ENCODE data around the gene HOMER1.

HOMER1 gene

GRCh38 chr5:79490323-79490936, 23.5 kb downstream of the HOMER1 start:
- in situ Hi-C loops (cut with MboI; ENCODE audit: low sequenced_read_pairs), result no loop called here

GRCh38 chr5:79489773-79490172, 24.2 kb downstream of the HOMER1 start:
- in situ Hi-C loops (cut with MboI; ENCODE audit: low sequenced_read_pairs), result no loop called here

GRCh38 chr5:79488775-79489174, 25.2 kb downstream of the HOMER1 start:
- in situ Hi-C loops (cut with MboI; ENCODE audit: low sequenced_read_pairs), result no loop called here

GRCh38 chr5:79488058-79488457, 25.9 kb downstream of the HOMER1 start:
- in situ Hi-C loops (cut with MboI; ENCODE audit: low sequenced_read_pairs), result no loop called here

GRCh38 chr5:79487251-79487650, 26.7 kb downstream of the HOMER1 start:
- in situ Hi-C loops (cut with MboI; ENCODE audit: low sequenced_read_pairs), result no loop called here

- in situ Hi-C loops (cut with MboI; ENCODE audit: low sequenced_read_pairs), result no loop called here
These were observed 27.8 kb downstream of the HOMER1 start for GRCh38 chr5:79486116-79486515.

GRCh38 chr5:79484731-79485130, 29.2 kb downstream of the HOMER1 start:
- in situ Hi-C loops (cut with MboI; ENCODE audit: low sequenced_read_pairs), result no loop called here

GRCh38 chr5:79481574-79481973, 32.4 kb downstream of the HOMER1 start:
- in situ Hi-C loops (cut with MboI; ENCODE audit: low sequenced_read_pairs), result no loop called here

- in situ Hi-C loops (cut with MboI; ENCODE audit: low sequenced_read_pairs), result no loop called here
These were observed 32.9 kb downstream of the HOMER1 start for GRCh38 chr5:79480991-79481390.

GRCh38 chr5:79475152-79475466, 38.8 kb downstream of the HOMER1 start:
- in situ Hi-C loops (cut with MboI; ENCODE audit: low sequenced_read_pairs), result no loop called here

GRCh38 chr5:79474367-79475151, 39.4 kb downstream of the HOMER1 start:
- in situ Hi-C loops (cut with MboI; ENCODE audit: low sequenced_read_pairs), result loop anchor here (25.0 kb wide), 2 partner anchors 337 to 437 kb away; no protein-coding TSS in a partner anchor

GRCh38 chr5:79471556-79471955, 42.4 kb downstream of the HOMER1 start:
- in situ Hi-C loops (cut with MboI; ENCODE audit: low sequenced_read_pairs), result loop anchor here (25.0 kb wide), 2 partner anchors 334 to 434 kb away; no protein-coding TSS in a partner anchor

- in situ Hi-C loops (cut with MboI; ENCODE audit: low sequenced_read_pairs), result loop anchor here (25.0 kb wide), 2 partner anchors 328 to 428 kb away; no protein-coding TSS in a partner anchor
These were observed 49.1 kb downstream of the HOMER1 start for GRCh38 chr5:79464695-79465332.

- in situ Hi-C loops (cut with MboI; ENCODE audit: low sequenced_read_pairs), result loop anchor here (25.0 kb wide), 2 partner anchors 327 to 427 kb away; no protein-coding TSS in a partner anchor
These were observed 49.7 kb downstream of the HOMER1 start for GRCh38 chr5:79464278-79464677.

GRCh38 chr5:79459626-79460025, 54.3 kb downstream of the HOMER1 start:
- in situ Hi-C loops (cut with MboI; ENCODE audit: low sequenced_read_pairs), result loop anchor here (25.0 kb wide), 2 partner anchors 322 to 422 kb away; no protein-coding TSS in a partner anchor

- in situ Hi-C loops (cut with MboI; ENCODE audit: low sequenced_read_pairs), result loop anchor here (25.0 kb wide), 2 partner anchors 320 to 420 kb away; no protein-coding TSS in a partner anchor
These were observed 56.9 kb downstream of the HOMER1 start for GRCh38 chr5:79456890-79457583.

GRCh38 chr5:79456400-79456799, 57.5 kb downstream of the HOMER1 start:
- in situ Hi-C loops (cut with MboI; ENCODE audit: low sequenced_read_pairs), result loop anchor here (25.0 kb wide), 2 partner anchors 319 to 419 kb away; no protein-coding TSS in a partner anchor

- in situ Hi-C loops (cut with MboI; ENCODE audit: low sequenced_read_pairs), result loop anchor here (25.0 kb wide), 2 partner anchors 317 to 417 kb away; no protein-coding TSS in a partner anchor
These were observed 59.9 kb downstream of the HOMER1 start for GRCh38 chr5:79454043-79454442.

- in situ Hi-C loops (cut with MboI; ENCODE audit: low sequenced_read_pairs), result no loop called here
These were observed 65.6 kb downstream of the HOMER1 start for GRCh38 chr5:79448336-79448735.

- in situ Hi-C loops (cut with MboI; ENCODE audit: low sequenced_read_pairs), result no loop called here
These were observed 77.1 kb downstream of the HOMER1 start for GRCh38 chr5:79436821-79437220.

GRCh38 chr5:79436224-79436623, 77.7 kb downstream of the HOMER1 start:
- in situ Hi-C loops (cut with MboI; ENCODE audit: low sequenced_read_pairs), result no loop called here
